Measurements from ENCODE around the gene PARD3. TPM values are rescaled to one million over a fixed set of nuclear protein-coding genes. Genes with fewer than 3 reads are reported as not detected.

The PARD3 gene
- total RNA-seq, 1 experiment from 2014 or later, result 46.3 TPM

GRCh38 chr10:34152434-34152833 is 662.7 kb downstream of the PARD3 start:
- H3K27ac ChIP-seq (ENCODE audit: low read depth, low read length), result no peak overlapping the region
- no peak overlapping the region for H3K9ac ChIP-seq (ENCODE audit: low read length)
- no peak overlapping the region for H3K4me3 ChIP-seq (replicated peaks in 1 of 2; ENCODE audit: low read depth in 1 of 2, low read length in 2 of 2)
- H3K27me3 ChIP-seq (ENCODE audit: insufficient read depth, low read length), result no peaks in the 10 kb centered on the region
- H4K20me1 ChIP-seq (ENCODE audit: insufficient read depth), result no peaks in the 10 kb centered on the region
- DNase-seq (ENCODE audit: low read depth, low spot score), result no peak
- H3K9me3 ChIP-seq (ENCODE audit: control insufficient read depth in 1 of 2, insufficient read depth in 1 of 2, low read depth in 1 of 2, low read length in 2 of 2), result no peaks in the 10 kb centered on the region
- no peak overlapping the region for H3K4me2 ChIP-seq (ENCODE audit: low read length)
- BruUV-seq (replicated peaks), result no TSS peak
- no peak overlapping the region for H2AFZ ChIP-seq (ENCODE audit: low read depth, low read length, poor library complexity, severe bottlenecking)
- TF ChIP-seq CTCF (IDR thresholded peaks at IDR 0.05 in 2 of 3, conservative IDR thresholded peaks at IDR 0.05 in 1 of 3; ENCODE audit: borderline replicate concordance in 1 of 3, insufficient read depth in 1 of 3, low read depth in 2 of 3, low read length in 2 of 3) (no peak), CBX3 (IDR thresholded peaks at IDR 0.05; ENCODE audit: low read depth) (no peak)
- TF ChIP-seq, protein P1, sequence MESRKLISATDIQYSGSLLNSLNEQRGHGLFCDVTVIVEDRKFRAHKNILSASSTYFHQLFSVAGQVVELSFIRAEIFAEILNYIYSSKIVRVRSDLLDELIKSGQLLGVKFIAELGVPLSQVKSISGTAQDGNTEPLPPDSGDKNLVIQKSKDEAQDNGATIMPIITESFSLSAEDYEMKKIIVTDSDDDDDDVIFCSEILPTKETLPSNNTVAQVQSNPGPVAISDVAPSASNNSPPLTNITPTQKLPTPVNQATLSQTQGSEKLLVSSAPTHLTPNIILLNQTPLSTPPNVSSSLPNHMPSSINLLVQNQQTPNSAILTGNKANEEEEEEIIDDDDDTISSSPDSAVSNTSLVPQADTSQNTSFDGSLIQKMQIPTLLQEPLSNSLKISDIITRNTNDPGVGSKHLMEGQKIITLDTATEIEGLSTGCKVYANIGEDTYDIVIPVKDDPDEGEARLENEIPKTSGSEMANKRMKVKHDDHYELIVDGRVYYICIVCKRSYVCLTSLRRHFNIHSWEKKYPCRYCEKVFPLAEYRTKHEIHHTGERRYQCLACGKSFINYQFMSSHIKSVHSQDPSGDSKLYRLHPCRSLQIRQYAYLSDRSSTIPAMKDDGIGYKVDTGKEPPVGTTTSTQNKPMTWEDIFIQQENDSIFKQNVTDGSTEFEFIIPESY (IDR thresholded peaks at IDR 0.05; ENCODE audit: extremely low read depth, insufficient replicate concordance, low read length), result no peak
- intact Hi-C loops (cut with micrococcal nuclease), result no loop called here
- no peaks in the 10 kb centered on the region for H3K4me1 ChIP-seq (ENCODE audit: control insufficient read depth in 1 of 2, insufficient read depth in 2 of 2, low read length in 2 of 2)
- H3K36me3 ChIP-seq (ENCODE audit: control insufficient read depth in 1 of 2, insufficient read depth in 2 of 2, low read length in 2 of 2), result no peaks in the 10 kb centered on the region
- ChIA-PET RAD21 (ENCODE audit: low non-redundant PET in 1 of 2, low total read pairs in 2 of 2, uncharacterized antibody in 2 of 2, unreplicated experiment in 2 of 2) (no interaction called here), CTCF (no interaction called here), POLR2A (no interaction called here)
- no peaks in the 10 kb centered on the region for H3K9me2 ChIP-seq (ENCODE audit: insufficient read depth)
- no peak for ATAC-seq
- no peaks in the 10 kb centered on the region for H3K79me2 ChIP-seq (ENCODE audit: insufficient read depth, low read length)

DNA sequence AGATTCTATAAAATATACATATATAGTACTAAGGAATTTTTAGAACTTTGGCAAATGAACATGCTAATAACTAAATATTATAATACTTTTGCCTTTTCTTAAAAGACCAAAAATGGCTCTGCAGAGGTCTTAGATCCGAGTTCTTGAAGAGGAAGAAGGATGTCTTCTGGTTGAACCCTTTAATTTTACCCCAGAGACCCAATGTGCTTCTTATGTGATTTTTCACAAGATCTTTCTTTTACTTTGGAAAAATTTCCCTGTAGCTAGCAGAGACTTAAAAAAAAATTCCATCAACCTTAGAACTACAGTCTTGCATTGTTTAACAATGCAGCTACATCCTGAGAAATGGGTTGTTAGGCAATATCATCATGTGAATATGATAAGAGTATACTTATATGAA is 663.2 kb downstream of the PARD3 start:
- H3K27me3 ChIP-seq (ENCODE audit: insufficient read depth, low read length), result no peaks in the 10 kb centered on the region
- no peaks in the 10 kb centered on the region for H3K79me2 ChIP-seq (ENCODE audit: insufficient read depth, low read length)
- no peaks in the 10 kb centered on the region for H4K20me1 ChIP-seq (ENCODE audit: insufficient read depth)
- ATAC-seq (no peak), DNase-seq (ENCODE audit: low read depth, low spot score) (no peak)
- no peaks in the 10 kb centered on the region for H3K9me3 ChIP-seq (ENCODE audit: control insufficient read depth in 1 of 2, insufficient read depth in 1 of 2, low read depth in 1 of 2, low read length in 2 of 2)
- H3K9me2 ChIP-seq (ENCODE audit: insufficient read depth), result no peaks in the 10 kb centered on the region
- no peak overlapping the region for H3K4me3 ChIP-seq (replicated peaks in 1 of 2; ENCODE audit: low read depth in 1 of 2, low read length in 2 of 2)
- BruUV-seq (replicated peaks), result no TSS peak
- ChIA-PET CTCF (no interaction called here), POLR2A (no interaction called here), RAD21 (ENCODE audit: low non-redundant PET in 1 of 2, low total read pairs in 2 of 2, uncharacterized antibody in 2 of 2, unreplicated experiment in 2 of 2) (no interaction called here)
- intact Hi-C loops (cut with micrococcal nuclease), result no loop called here
- H3K4me2 ChIP-seq (ENCODE audit: low read length), result no peak overlapping the region
- TF ChIP-seq SP1 (IDR thresholded peaks at IDR 0.05; ENCODE audit: low read depth) (no peak), ZFX (IDR thresholded peaks at IDR 0.05) (no peak), SRF (IDR thresholded peaks at IDR 0.05; ENCODE audit: low read depth) (no peak), POLR2A (IDR thresholded peaks at IDR 0.05; ENCODE audit: borderline replicate concordance, extremely low read depth, insufficient read depth, insufficient read length) (no peak), FOSL1 (IDR thresholded peaks at IDR 0.05; ENCODE audit: low read depth) (no peak), RAD21 (IDR thresholded peaks at IDR 0.05; ENCODE audit: low read depth) (no peak), YY1 (IDR thresholded peaks at IDR 0.05; ENCODE audit: extremely low read depth, insufficient replicate concordance, low read depth, low read length) (no peak)
- H3K27ac ChIP-seq (ENCODE audit: low read depth, low read length), result no peak overlapping the region
- no peaks in the 10 kb centered on the region for H3K36me3 ChIP-seq (ENCODE audit: control insufficient read depth in 1 of 2, insufficient read depth in 2 of 2, low read length in 2 of 2)
- H3K4me1 ChIP-seq (ENCODE audit: control insufficient read depth in 1 of 2, insufficient read depth in 2 of 2, low read length in 2 of 2), result no peaks in the 10 kb centered on the region
- no peak overlapping the region for H3K9ac ChIP-seq (ENCODE audit: low read length)
- H2AFZ ChIP-seq (ENCODE audit: low read depth, low read length, poor library complexity, severe bottlenecking), result no peak overlapping the region

Measured in HCT116 (cell line).